ENCODE measurements around the gene SPDYE2.
"Not testable (repeated sequence)": the region's sequence is repeated elsewhere in the genome, so short reads cannot be mapped to it uniquely, and the experiment has no call there.

The SPDYE2 gene

GRCh38 chr7:102540604-102541003, 10.4 kb upstream of the SPDYE2 start:
- DNase-seq (ENCODE audit: low spot score): not testable (repeated sequence)

GRCh38 chr7:102542083-102542482, 8.9 kb upstream of the SPDYE2 start:
- not testable (repeated sequence) for DNase-seq (ENCODE audit: low spot score)

GRCh38 chr7:102542771-102543170, 8.3 kb upstream of the SPDYE2 start:
- not testable (repeated sequence) for DNase-seq (ENCODE audit: low spot score)

- not testable (repeated sequence) for DNase-seq (ENCODE audit: low spot score)
Observed at GRCh38 chr7:102543596-102543995, 7.4 kb upstream of the SPDYE2 start, which contains the start of gene UPK3BL2. TSS of gene UPK3BL2 (minus strand) at chr7:102543696. CDS start at chr7:102543636, 60 bp downstream.

- not testable (repeated sequence) for DNase-seq (ENCODE audit: low spot score)
Observed at GRCh38 chr7:102544372-102544771, 6.7 kb upstream of the SPDYE2 start.

- not testable (repeated sequence) for DNase-seq (ENCODE audit: low spot score)
Observed at GRCh38 chr7:102545288-102545687, 5.7 kb upstream of the SPDYE2 start.

GRCh38 chr7:102546353-102546752, 4.7 kb upstream of the SPDYE2 start:
- DNase-seq (ENCODE audit: low spot score): not testable (repeated sequence)

- DNase-seq (ENCODE audit: low spot score): not testable (repeated sequence)
Observed at GRCh38 chr7:102568620-102569019, 17.6 kb downstream of the SPDYE2 start.

GRCh38 chr7:102572261-102573239, 21.5 kb downstream of the SPDYE2 start, which contains the start of gene POLR2J3:
TSS of gene POLR2J3 (minus strand) at chr7:102572583. CDS start at chr7:102572521, 62 bp downstream.
- peak; percentile 94 for DNase-seq (ENCODE audit: low spot score)

- DNase-seq (ENCODE audit: low spot score): not testable (repeated sequence)
Observed at GRCh38 chr7:102574607-102575006, 23.6 kb downstream of the SPDYE2 start.

- not testable (repeated sequence) for DNase-seq (ENCODE audit: low spot score)
Observed at GRCh38 chr7:102576363-102576762, 25.3 kb downstream of the SPDYE2 start.

GRCh38 chr7:102577315-102578240, 26.6 kb downstream of the SPDYE2 start:
- not testable (repeated sequence) for DNase-seq (ENCODE audit: low spot score)

GRCh38 chr7:102578486-102578885, 27.5 kb downstream of the SPDYE2 start:
- DNase-seq (ENCODE audit: low spot score): not testable (repeated sequence)

GRCh38 chr7:102581722-102582121, 30.7 kb downstream of the SPDYE2 start:
- not testable (repeated sequence) for DNase-seq (ENCODE audit: low spot score)

- not testable (repeated sequence) for DNase-seq (ENCODE audit: low spot score)
Observed at GRCh38 chr7:102583495-102583894, 32.5 kb downstream of the SPDYE2 start.

- not testable (repeated sequence) for DNase-seq (ENCODE audit: low spot score)
Observed at GRCh38 chr7:102589857-102590256, 38.8 kb downstream of the SPDYE2 start.

- DNase-seq (ENCODE audit: low spot score): not testable (repeated sequence)
Observed at GRCh38 chr7:102592477-102593019, 41.5 kb downstream of the SPDYE2 start.

GRCh38 chr7:102593637-102594334, 42.8 kb downstream of the SPDYE2 start:
- DNase-seq (ENCODE audit: low spot score): not testable (repeated sequence)

GRCh38 chr7:102596036-102596435, 45.0 kb downstream of the SPDYE2 start:
- not testable (repeated sequence) for DNase-seq (ENCODE audit: low spot score)

- not testable (repeated sequence) for DNase-seq (ENCODE audit: low spot score)
Observed at GRCh38 chr7:102599699-102600098, 48.7 kb downstream of the SPDYE2 start.

- DNase-seq (ENCODE audit: low spot score): not testable (repeated sequence)
Observed at GRCh38 chr7:102602317-102602716, 51.3 kb downstream of the SPDYE2 start.

Data from hematopoietic multipotent progenitor cell treated with erythropoietin and hydrocortisone succinate and interleukin-3 and kit ligand, for 17 days (in vitro differentiated cells).